A549 treated with RU486 at 1 μM for 4 hours (cell line): ENCODE data around the gene ZMYND10. TPM values are rescaled to one million over a fixed set of nuclear protein-coding genes. Genes with fewer than 3 reads are reported as not detected.

Experiments used
- total RNA-seq: library from RNA; stranded (reverse); fragments of 200-300 nt; extraction: Qiagen RNA extraction; gene quantifications from 5 replicates; pipeline ENCODE4 v1.2.3, GENCODE V29; 2022; ENCODE audit warnings: low read depth

Gene ZMYND10
- total RNA-seq: 0.87 to 1.4 TPM (median 1.1 TPM) in 5 replicates

DNA sequence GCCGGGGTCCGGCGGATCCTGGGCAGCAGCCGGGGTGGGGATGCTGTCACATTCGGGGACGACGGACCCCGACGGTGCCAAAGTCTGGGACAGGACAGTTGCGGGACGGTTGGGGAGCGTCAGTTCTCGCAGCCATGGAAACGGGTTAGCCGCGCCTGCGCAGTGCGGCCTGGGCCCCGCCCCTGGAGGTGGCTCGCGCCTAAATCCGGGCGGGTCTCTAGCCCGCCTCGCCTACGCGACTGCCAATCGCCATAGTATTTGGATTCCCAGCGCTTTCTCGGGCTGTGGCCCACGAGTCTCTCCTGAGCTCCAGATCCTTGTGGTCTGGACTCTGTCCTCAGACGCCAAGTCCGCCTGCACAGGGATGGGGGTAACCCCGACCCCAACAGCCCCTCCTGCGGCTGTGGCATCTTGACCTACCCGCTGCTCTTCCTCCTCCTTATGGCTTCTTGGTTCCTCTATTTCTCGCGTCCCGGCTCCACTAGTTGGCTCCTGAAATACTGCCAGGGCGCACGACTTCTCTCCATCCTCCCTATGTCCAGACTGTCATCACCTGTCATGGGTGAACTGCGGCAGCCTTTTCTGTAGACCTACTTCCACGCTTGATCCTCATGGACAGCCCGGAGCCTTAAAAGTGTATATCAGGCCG lies at the start of gene ZMYND10:
TSS of gene ZMYND10 (minus strand) at position 147 of the 649 bp plus-strand sequence. CDS start 153 bp downstream, outside the sequence.

GRCh38 chr3:50358911-50359759 lies 13.6 kb upstream of the ZMYND10 start, which contains the start of gene TMEM115:
Gene TMEM115, minus strand, starts transcription at chr3:50359521. Its CDS starts 458 bp downstream, at chr3:50359063.

DNA sequence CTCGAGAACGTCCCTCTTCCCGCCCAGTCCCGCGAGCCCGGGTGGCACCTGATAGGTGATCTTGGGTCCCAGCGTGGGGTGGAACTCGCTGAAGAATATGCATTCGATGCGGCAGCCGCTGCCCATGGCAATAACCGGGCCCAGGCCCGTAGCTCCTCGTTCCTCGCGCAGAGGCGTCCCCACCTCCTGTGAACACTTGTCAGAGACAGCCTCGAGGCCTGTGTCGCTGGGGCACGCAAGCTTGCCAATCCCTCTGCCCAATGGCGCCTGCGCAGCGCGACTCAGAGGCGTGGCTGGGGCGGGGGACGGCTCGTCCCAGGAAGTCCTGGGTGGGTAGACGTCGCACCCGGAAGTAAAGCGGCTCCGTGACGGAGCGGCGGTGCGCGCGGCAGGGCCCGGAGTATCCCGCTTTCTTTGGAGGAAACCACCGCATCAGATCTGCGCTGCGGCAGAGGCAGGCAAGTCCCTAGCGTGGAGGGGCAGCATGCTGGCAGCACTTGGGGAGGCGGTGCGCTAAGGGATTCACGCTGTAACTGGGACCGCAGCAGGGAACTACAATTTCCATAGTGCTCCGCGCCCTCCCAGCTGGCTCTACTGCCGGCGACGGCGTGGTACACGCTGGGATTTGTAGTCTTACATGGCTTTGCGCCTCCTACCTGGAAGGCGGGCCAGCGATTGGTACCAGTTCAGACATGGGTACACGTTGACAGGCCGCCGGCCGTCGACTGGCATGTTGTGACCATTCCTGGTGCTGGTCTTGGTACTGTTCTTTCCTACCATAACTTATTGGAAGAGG lies 5.2 kb upstream of the ZMYND10 start, which contains the start of the genes CYB561D2 and NPRL2:
TSS of gene CYB561D2 (plus strand) at position 336 of the 796 bp plus-strand sequence. CDS start 572 bp downstream, outside the sequence.
TSS of gene NPRL2 (minus strand) at position 249 of the 796 bp plus-strand sequence. CDS start at position 126, 123 bp downstream.

GRCh38 chr3:50340448-50341329 lies 4.8 kb downstream of the ZMYND10 start, which contains the start of gene RASSF1:
Gene RASSF1, minus strand, starts transcription at chr3:50340836. Its CDS starts 31 bp downstream, at chr3:50340805.

GRCh38 chr3:50327943-50328691 lies 17.4 kb downstream of the ZMYND10 start, which contains the start of gene TUSC2:
Gene TUSC2, minus strand, starts transcription at chr3:50328223. Its CDS starts 124 bp downstream, at chr3:50328099.

GRCh38 chr3:50322386-50323091 lies 23.0 kb downstream of the ZMYND10 start, which contains the start of gene HYAL2:
Gene HYAL2, minus strand, starts transcription at chr3:50322745. Its CDS starts 2,256 bp downstream, at chr3:50320489.

DNA sequence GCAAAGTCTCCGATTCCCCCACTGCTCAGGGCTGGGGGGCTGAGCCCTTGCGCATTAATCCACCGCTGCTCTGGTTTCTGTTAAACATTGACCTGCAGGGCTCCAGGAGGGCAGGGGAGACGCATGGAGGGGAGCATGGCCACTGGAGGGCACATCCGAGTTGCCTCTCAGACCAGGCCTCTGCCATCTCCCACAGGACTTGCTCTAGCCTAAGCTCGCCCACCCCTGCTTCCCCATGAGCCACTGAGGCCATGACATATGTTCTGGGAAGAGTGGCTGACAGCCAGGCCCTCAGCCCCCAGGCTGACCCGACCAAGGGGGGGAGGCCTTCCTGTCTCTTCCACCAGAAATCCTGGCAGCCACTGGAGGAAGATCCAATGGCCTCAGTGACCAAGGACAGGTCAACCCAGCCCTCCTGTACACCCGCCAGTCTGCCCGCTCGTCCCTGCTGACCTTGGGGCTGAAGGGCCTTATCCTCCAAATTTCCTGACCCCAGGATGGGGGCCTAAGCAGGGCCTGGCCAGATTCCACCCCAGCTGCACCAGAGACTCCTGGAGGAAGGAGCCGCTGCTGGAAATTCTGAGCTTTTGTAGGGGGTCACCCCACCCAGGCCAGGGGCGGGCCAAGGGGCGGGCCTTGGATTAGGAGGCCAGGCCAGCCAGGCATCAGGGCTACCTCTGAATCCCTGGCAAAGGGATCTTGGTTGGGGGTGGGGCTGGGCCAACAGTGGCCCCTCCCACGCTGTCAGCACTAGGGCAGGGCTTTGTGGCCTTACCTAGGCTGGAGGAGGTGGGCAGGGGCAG lies 42.3 kb downstream of the ZMYND10 start, which contains the start of gene HYAL1:
TSS of gene HYAL1 (minus strand) at position 562 of the 803 bp plus-strand sequence. CDS start 618 bp downstream, outside the sequence.

GRCh38 chr3:50298836-50299637 lies 46.5 kb downstream of the ZMYND10 start, which contains the start of the genes HYAL3 and NAA80:
Gene HYAL3, minus strand, starts transcription at chr3:50299405. Its CDS starts 3,803 bp downstream, at chr3:50295602.
Gene NAA80, minus strand, starts transcription at chr3:50299405. Its CDS starts 1,942 bp downstream, at chr3:50297463.

GRCh38 chr3:50292159-50293078 lies 53.1 kb downstream of the ZMYND10 start, which contains the start of gene IFRD2:
Gene IFRD2, minus strand, starts transcription at chr3:50292429. Its CDS starts 155 bp downstream, at chr3:50292274.

Other genes with a start within 250 kb of the ZMYND10 start
- gene SEMA3F, start 190.4 kb downstream of the ZMYND10 start, total RNA-seq: 6.6 to 12.1 TPM (median 10.9 TPM) in 5 replicates
- gene GNAT1, start 154.1 kb downstream of the ZMYND10 start, total RNA-seq: not detected in 5 replicates
- 0.05 to 0.32 TPM (median 0.10 TPM) in 3 of 5 replicates, not detected in the others for gene SLC38A3, start 140.5 kb downstream of the ZMYND10 start, total RNA-seq
- 31.9 to 44.2 TPM (median 43.1 TPM) in 5 replicates for gene GNAI2, start 109.5 kb downstream of the ZMYND10 start, total RNA-seq
- 5.2 to 10.2 TPM (median 6.5 TPM) in 5 replicates for gene SEMA3B, start 76.6 kb downstream of the ZMYND10 start, total RNA-seq
- gene LSMEM2, start 66.6 kb downstream of the ZMYND10 start, total RNA-seq: 0.13 TPM in 1 of 5 replicates, not detected in the others
- gene IFRD2, start 53.3 kb downstream of the ZMYND10 start, total RNA-seq: 73.1 to 92.6 TPM (median 90.1 TPM) in 5 replicates
- 5.4 to 9.6 TPM (median 7.6 TPM) in 5 replicates for gene HYAL3, start 46.3 kb downstream of the ZMYND10 start, total RNA-seq
- gene NAA80, start 46.3 kb downstream of the ZMYND10 start, total RNA-seq: 3.4 to 6.7 TPM (median 5.9 TPM) in 5 replicates
- 0.27 to 0.50 TPM (median 0.45 TPM) in 5 replicates for gene HYAL1, start 42.2 kb downstream of the ZMYND10 start, total RNA-seq
- 18.0 to 26.2 TPM (median 24.2 TPM) in 5 replicates for gene HYAL2, start 23.0 kb downstream of the ZMYND10 start, total RNA-seq
- 23.2 to 42.9 TPM (median 38.6 TPM) in 5 replicates for gene TUSC2, start 17.5 kb downstream of the ZMYND10 start, total RNA-seq
- gene RASSF1, start 4.9 kb downstream of the ZMYND10 start, total RNA-seq: 15.6 to 21.0 TPM (median 20.4 TPM) in 5 replicates
- 10.9 to 13.8 TPM (median 11.9 TPM) in 5 replicates for gene NPRL2, start 5.0 kb upstream of the ZMYND10 start, total RNA-seq
- gene CYB561D2, start 5.1 kb upstream of the ZMYND10 start, total RNA-seq: 14.3 to 23.8 TPM (median 20.5 TPM) in 5 replicates
- 34.2 to 49.4 TPM (median 44.2 TPM) in 5 replicates for gene TMEM115, start 13.8 kb upstream of the ZMYND10 start, total RNA-seq
- gene CACNA2D2, start 157.9 kb upstream of the ZMYND10 start, total RNA-seq: 0.25 to 0.75 TPM (median 0.58 TPM) in 5 replicates
- gene C3orf18, start 222.0 kb upstream of the ZMYND10 start, total RNA-seq: 2.0 to 2.9 TPM (median 2.5 TPM) in 5 replicates
- 4.4 to 7.4 TPM (median 6.3 TPM) in 5 replicates for gene HEMK1, start 223.8 kb upstream of the ZMYND10 start, total RNA-seq